Vagina (tissue), 2 donors: ENCODE measurements around the gene ARMH3.

ENCODE experiments used
- POLR2A ChIP-seq, 2 donors: fragments of 450-650 bp; IDR thresholded peaks; one replicate each; pipeline ENCODE4 v1.6.1; 2017; ENCODE audit warnings: antibody characterized with exemption in 2 of 2, mild to moderate bottlenecking in 2 of 2, moderate library complexity in 2 of 2
- POLR2AphosphoS5 ChIP-seq, 2 donors: sonication (generic); formaldehyde crosslinking; IDR thresholded peaks; one replicate each; pipeline ENCODE4 v1.9.0; 2017; ENCODE audit warnings: antibody characterized with exemption in 2 of 2, mild to moderate bottlenecking in 2 of 2, low read depth in 1 of 2; ENCODE audit not compliant: insufficient read depth in 1 of 2
- TF ChIP-seq, protein P1 (sequence below), 3 experiments: fragments of 450-650 bp in 2 of 3; fragments of 200-600 bp in 1 of 3; sonication (generic) in 1 of 3; IDR thresholded peaks; one replicate each; pipeline ENCODE4 v1.5.1; 2017 to 2019; ENCODE audit warnings: antibody characterized with exemption in 3 of 3, mild to moderate bottlenecking in 2 of 3, moderate library complexity in 2 of 3

DNA sequence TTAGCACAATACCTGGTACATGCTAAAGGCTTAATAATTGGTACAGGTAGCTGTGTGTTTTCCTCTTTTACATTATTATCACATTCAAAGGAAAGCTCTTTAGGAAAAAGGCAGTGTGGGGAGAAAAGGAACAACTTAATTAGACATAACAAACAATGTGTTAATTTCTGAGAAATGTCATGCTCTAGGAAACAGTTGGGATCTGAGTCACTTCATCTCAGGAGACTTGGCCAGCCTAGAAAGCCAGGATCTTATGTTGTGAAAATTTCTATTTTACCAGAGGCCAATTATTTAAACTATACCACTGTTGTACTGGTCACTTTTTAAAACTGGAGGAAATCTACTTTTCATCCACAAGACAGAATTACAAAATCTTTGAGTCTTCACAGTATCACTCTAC lies 39.6 kb downstream of the ARMH3 start:
- no peak for TF ChIP-seq POLR2AphosphoS5 (IDR thresholded peaks at IDR 0.05; ENCODE audit: insufficient read depth in 1 of 2, low read depth in 1 of 2)
- no peak for TF ChIP-seq POLR2A (IDR thresholded peaks at IDR 0.05)
- TF ChIP-seq, protein P1, sequence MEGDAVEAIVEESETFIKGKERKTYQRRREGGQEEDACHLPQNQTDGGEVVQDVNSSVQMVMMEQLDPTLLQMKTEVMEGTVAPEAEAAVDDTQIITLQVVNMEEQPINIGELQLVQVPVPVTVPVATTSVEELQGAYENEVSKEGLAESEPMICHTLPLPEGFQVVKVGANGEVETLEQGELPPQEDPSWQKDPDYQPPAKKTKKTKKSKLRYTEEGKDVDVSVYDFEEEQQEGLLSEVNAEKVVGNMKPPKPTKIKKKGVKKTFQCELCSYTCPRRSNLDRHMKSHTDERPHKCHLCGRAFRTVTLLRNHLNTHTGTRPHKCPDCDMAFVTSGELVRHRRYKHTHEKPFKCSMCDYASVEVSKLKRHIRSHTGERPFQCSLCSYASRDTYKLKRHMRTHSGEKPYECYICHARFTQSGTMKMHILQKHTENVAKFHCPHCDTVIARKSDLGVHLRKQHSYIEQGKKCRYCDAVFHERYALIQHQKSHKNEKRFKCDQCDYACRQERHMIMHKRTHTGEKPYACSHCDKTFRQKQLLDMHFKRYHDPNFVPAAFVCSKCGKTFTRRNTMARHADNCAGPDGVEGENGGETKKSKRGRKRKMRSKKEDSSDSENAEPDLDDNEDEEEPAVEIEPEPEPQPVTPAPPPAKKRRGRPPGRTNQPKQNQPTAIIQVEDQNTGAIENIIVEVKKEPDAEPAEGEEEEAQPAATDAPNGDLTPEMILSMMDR (IDR thresholded peaks at IDR 0.05): no peak
